Stimulated activated CD4-positive, alpha-beta T cell treated with anti-CD3 and anti-CD28 coated beads, Interleukin-1b, Interleukin-23, amount 100 ng/mL, for 24 hours (primary cell): ENCODE results near the gene TNFRSF6B.

Experiments
- DNase-seq, 4 experiments: peaks; one replicate each; pipeline ENCODE4 v3.0.0-alpha.2; 2020; ENCODE audit warnings: low read depth in 4 of 4, low spot score in 1 of 4

The TNFRSF6B gene

DNA sequence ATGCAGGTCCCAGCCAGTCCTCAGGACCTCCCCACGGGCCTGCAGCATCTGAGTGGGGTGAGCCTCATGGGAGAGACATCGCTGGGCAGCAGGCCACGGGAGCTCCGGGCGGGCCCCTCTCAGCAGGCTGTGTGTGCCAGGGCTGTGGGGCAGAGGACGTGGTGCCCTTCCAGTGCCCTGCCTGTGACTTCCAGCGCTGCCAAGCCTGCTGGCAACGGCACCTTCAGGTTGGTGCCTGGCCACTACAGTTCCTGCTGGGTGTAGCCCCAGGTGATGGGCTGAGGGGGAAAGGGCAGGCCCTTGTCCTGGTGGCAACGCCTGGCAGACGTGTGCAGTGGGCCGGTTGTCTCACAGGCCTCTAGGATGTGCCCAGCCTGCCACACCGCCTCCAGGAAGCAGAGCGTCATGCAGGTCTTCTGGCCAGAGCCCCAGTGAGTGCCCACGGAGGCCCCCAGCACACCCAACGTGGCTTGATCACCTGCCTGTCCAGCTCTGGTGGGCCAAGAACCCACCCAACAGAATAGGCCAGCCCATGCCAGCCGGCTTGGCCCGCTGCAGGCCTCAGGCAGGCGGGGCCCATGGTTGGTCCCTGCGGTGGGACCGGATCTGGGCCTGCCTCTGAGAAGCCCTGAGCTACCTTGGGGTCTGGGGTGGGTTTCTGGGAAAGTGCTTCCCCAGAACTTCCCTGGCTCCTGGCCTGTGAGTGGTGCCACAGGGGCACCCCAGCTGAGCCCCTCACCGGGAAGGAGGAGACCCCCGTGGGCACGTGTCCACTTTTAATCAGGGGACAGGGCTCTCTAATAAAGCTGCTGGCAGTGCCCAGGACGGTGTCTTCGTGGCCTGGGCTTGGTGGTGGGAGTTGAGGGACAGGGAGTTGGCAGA is 787 bp upstream of the TNFRSF6B start:
- DNase-seq, result no peak

DNA sequence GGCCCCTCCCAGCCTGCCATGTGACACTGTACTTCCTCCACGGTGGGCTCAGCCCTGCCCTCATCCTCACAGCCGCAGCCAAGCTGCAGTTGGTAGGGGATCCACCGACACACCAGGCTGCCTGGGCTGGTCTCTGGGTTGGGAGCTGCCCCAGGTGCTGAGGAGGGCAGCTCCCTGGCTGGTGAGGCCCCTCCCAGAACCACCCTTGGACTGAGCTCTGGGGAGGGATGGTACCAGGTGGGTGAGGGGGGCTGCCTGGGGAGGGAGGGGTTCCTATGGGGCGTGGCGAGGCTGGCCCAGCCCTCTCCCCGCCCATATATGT is 185 bp upstream of the TNFRSF6B start:
- DNase-seq, result no peak

DNA sequence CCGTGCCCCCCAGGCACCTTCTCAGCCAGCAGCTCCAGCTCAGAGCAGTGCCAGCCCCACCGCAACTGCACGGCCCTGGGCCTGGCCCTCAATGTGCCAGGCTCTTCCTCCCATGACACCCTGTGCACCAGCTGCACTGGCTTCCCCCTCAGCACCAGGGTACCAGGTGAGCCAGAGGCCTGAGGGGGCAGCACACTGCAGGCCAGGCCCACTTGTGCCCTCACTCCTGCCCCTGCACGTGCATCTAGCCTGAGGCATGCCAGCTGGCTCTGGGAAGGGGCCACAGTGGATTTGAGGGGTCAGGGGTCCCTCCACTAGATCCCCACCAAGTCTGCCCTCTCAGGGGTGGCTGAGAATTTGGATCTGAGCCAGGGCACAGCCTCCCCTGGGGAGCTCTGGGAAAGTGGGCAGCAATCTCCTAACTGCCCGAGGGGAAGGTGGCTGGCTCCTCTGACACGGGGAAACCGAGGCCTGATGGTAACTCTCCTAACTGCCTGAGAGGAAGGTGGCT is 960 bp downstream of the TNFRSF6B start:
- DNase-seq, result no peak

DNA sequence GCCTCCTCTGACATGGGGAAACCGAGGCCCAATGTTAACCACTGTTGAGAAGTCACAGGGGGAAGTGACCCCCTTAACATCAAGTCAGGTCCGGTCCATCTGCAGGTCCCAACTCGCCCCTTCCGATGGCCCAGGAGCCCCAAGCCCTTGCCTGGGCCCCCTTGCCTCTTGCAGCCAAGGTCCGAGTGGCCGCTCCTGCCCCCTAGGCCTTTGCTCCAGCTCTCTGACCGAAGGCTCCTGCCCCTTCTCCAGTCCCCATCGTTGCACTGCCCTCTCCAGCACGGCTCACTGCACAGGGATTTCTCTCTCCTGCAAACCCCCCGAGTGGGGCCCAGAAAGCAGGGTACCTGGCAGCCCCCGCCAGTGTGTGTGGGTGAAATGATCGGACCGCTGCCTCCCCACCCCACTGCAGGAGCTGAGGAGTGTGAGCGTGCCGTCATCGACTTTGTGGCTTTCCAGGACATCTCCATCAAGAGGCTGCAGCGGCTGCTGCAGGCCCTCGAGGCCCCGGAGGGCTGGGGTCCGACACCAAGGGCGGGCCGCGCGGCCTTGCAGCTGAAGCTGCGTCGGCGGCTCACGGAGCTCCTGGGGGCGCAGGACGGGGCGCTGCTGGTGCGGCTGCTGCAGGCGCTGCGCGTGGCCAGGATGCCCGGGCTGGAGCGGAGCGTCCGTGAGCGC is 1.6 kb downstream of the TNFRSF6B start:
- DNase-seq, result no peak

DNA sequence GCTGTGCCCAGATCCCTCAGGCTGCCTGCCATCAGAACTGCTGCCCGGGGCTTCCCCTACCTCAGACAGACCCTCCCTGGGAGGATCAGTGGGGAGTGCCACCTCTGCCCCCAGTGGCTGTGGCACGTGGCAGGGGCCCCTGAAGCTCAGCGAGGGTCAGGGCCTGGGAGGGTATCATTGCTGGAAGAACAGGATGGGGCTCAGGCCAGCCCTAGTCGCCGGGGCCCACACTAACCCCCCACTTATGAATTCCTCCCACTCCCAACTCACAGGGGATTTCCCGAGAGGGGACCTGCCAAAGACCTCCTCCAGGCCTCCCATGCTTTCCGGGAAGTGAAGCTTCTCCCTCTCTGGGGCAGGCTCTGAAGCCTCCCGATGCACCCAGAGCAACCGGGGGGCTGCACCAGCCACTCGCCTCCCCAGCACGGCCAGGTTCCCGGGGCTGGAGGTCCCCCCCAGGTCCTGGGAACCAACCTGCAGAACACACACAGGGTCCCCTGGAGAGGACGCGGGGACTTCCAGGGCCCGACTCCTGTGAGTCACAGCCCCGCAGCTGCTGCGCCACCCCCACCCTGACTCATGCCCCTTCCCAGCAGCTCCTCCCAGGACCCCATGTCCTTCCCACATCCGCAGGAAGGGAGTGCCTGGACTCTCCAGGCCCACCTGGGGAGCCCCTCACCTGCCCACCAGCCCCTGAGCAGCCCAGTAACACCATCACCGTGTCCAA is 2.5 kb downstream of the TNFRSF6B start:
- DNase-seq, result peak in 1 of 4 experiments; percentile 67

DNA sequence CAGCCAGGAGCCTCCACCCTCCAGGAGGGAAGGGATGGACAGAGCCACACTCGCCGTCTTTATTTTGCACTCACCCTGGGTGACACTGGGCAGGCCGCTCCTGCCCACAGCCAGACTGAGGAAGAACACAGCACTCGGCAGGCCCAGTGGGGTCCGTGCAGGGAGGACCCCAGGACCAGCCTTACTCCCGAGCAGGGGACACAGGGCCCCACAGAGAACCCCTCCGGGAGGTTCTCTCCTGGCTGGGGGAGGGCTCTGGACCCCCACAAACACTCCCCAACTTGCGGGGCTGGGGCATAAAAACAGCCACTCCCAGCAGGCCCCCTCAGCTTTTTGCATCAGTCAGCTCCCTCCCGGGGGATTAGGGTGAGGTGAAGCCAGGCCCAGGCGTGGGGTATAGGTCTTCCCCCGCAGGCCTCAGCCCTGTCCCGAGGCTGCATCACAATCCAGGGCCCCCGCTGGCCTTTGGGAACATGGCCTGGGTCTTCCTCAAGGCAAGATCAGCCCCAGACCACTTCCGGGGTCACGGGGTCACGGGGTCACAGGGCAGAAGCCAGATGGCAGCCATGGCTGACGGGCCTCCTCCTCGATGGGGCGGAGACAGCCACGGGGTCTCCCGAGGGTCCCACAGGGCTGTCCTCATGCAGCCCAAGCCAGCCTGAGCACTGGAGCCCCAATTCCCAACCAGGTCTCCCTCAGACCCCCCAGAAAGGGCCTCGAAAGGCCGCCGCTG is 3.2 kb downstream of the TNFRSF6B start:
- no peak for DNase-seq

DNA sequence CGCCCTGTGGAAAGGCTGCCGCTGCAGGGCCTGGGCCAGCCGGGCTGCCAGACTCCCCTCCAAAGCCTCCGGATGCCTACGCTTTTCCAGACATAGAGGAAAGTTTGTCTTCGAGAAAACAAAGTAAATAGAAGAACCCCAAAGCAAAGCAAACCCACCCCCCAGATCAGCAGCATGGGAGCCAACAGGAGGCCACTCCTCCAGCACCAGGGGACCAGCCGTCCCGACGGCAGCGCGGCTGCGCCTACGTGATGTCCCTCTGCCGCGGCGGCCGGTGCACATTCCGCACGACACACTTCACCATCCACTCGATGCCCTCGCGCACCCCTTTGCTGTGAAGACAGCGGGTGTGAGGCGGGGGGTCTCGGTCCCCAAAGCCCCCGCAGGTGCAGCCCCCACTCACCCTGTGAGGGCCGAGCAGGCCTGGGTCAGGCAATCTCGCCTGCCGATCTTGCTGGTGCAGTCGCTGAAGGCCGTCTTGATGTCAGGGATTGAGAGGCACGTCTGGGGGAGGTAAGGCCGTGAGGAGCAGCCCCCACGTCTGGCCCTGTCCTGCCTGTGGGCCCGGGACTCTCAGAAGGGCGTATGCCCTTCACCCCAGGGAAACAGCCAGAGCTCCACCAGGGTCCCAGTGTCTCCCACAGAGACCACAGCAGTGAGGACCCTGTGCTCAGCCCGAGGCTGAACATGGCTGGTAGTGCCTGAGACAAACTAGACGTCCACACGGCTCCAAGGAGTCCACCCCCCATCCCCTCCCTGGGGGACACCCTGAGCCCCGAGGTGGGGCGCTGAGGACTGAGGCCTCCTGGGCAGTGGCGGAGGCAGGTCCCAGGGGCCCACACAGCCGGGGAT is 4.0 kb downstream of the TNFRSF6B start:
- DNase-seq, result no peak

DNA sequence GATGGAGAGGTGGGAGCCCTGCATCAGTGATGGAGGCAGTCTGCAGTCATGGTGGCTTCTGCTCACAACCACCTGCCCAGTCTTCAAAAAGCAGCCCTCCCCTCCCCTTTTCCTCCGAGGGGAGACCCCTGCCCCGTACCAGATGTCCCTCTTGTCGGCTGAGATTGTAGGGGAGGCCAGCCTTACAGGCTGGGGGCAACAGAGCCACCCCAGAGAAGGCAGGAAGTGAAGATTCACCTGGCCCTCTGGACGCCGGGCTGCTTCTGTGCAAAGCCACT is 4.5 kb downstream of the TNFRSF6B start:
- DNase-seq, result no peak

DNA sequence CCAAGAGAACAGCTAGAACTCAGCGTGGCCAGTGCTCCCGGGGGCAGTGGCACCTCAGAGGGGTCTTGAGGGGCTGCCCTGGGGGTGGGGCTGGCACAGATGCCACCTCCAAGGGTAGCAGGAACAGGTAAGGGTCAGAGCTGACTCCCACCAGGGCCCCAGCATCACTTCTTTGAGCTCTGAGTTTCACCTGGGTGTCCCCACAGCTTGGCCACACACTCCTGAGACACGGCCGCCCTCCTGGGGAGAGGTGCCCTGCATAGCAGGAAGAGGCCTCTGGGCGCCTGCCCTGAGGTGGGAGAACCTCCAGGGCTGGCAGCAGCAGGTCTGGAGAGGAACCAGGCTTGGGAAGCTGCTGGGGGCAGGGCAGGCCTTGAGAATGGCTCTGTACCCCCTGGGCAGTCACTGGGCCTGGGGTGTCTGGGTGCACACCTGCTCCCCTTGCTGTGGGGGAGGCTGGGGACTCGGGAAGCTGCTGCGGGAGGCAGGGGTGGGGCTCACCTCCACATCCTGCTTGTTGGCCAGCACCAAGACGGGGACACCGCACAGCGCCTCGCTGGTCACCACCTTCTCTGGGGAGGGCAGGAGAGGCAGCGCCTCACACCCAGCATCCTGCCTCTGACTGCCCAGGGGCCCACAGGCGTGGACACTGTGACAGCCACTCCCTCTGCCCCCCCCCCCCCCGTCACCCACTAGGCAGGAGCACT is 5.0 kb downstream of the TNFRSF6B start:
- no peak for DNase-seq

DNA sequence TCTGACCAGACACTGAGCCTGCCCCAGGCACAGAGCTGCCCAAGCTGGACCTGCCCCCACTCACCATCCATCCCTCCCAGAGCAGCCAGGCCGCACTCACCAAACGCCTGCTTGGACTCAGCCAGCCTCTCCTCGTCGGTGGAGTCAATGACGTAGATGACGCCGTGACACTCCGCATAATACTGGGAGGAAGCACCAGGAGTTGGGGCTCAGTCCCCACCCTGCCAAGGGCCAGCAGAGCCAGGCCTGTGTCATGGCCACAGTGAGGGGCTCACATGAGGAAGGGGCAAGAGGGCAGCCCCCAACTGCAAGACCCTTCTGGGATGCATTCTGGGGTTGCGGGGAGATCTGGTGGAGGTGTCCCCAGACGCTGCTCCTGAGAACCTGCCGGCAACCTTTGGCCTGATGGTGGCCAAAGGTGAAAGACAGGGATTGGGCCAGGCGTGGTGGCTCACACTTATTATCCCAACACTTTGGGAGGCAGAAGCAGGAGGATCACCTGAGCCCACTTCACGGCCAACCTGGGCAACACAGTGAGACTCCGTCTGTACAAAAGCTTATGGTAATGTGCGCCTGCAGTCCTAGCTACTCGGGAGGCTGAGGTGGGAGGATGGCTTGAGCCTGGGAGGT is 5.7 kb downstream of the TNFRSF6B start:
- DNase-seq, result no peak

DNA sequence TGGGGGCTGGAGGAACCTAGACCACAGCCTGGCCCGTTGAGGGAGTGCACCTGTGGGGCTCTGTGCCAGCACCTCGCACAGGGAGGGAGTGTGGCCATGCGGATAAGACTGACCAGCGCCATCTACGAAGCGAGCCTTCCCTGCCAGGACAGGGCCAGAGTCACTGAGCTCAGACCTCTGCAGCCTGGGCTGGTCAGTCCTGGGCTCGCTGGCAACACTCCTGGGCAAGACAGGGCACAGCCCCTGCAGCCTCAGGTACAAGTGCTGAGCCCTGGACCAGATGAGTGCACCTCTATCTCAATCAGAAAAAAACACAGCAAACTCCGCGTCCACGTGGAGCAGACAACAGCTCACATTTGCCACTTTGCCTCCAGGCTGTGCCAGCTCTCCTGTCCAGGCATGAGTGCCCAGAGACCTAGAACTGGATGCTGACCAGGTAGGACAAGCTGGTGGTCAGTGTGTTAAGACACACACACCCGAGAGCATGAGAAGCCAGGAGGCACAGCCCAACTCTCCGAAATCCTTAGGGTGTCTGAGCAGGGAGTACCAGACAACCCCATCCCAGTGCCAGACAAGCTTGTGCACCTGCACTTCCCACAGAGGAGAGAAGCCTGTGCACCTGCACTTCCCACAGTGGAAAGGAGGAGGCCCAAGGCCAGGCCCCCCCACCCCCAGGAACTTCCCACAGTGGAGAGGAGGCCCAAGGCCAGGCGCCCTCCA is 6.5 kb downstream of the TNFRSF6B start:
- DNase-seq, result no peak

DNA sequence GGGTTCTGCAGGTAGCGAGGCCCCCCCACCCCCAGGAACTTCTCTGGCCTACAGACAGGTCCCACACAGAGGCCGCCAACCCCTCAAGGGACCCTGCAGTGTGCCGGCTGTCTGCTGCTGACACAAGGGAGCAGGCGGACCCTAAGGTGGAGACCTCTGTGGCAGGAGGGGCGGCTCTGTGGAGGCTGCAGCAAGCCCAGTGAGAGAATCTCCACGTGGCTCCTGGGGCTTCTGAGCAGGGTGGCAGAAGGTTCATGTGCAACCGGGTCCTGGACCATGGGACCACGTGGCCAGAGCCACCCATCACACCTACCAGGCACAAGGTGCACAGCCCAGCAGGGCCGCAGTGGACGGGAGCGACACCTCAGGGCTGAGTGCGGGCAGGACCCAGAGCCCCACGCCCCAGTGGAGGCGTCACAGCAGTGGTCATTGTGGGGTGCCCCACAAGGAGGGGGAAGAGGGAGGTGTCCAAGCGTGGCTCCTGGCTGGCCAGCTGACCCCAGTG is 7.1 kb downstream of the TNFRSF6B start:
- DNase-seq, result no peak

DNA sequence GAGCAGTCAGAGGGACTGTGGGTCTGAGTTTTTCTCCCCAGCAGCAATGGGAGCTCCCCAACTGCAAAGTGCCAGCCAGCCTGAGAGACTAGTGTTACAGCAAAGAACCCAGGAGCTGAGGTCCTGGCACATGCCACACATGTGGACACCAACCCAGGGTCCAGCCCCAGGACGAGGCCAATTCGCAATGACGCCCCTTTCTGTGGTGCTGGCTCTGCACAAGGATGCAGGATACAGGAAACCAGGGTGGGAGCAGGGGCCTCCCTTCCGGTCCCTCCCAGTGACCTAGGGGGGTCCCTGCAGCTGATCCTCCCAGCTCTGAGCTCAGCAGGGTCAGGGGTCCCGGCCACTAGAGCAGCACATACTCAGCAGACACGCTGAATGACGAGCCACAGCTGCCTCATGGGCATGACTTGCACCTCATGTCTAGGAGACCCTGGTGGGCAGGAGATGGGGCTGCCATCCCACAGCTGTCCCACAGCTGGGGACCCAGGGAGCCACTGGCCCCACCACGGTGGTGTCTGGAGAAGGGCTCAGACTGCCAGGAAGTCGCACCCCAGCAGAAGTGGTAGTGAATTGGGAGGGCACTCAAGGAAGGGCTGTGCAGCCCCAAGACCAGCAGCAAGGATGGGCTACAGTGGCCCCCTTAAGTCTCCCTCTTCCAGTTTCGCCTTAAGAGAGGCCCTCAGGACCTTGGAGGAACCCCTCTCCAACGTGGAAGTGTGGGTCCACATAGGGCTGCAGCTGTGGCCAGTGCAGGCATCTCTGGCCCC is 7.7 kb downstream of the TNFRSF6B start:
- no peak for DNase-seq

DNA sequence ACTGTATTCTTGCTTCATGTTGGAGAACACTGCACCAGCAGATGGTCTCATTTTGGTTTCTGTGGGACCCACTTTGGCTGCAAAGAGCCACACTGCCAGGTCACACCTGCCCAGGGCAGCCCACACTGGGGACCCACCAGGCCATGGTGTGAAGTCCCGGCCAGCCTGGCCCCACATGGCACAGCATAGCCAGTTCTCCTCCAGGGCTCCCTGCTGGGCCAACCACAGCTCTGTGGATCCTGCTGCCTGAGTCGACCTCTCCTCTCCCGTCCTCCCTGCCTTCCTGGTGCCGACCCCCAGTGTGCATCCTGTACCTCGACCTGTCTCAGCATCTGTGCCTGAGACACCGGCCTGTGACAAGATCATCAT is 8.3 kb downstream of the TNFRSF6B start:
- DNase-seq, result no peak

DNA sequence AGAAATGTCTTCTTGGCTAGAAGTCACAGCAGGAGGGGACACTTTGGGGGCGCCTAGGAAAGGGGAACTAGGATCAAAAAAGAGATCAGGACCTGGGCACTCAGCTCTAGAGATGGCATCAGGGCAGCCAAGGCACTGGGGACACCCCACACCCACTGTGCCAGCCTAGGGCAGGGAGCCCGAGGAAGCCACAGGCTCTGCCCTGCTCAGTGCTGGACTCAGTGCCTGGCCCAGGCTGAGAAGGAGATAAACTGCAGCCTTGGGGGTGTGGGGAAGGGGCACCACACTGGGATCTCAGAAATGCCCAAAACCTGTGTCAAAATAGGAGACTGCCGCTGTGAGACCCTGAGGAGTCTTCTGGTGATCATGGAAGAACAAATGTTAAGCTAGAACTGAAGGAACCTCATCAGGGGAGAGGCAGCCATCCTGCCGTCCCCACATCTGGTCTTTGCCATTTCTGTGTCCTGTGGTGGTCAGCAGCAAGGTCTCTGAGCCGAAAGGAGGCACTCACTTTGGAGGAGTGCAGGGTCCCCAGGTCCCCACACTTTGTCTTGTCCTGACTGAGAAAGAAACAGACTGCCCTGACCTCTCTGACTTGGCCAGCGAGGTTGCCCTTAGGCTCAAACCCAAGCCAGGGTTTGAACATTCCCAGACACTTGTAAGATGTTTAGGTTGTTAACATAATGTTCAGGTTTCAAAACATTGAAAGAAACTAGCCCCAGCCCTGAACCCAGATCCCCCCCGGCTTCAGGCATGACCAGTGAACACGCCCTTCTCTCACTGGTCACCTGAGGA is 9.0 kb downstream of the TNFRSF6B start:
- DNase-seq, result no peak

DNA sequence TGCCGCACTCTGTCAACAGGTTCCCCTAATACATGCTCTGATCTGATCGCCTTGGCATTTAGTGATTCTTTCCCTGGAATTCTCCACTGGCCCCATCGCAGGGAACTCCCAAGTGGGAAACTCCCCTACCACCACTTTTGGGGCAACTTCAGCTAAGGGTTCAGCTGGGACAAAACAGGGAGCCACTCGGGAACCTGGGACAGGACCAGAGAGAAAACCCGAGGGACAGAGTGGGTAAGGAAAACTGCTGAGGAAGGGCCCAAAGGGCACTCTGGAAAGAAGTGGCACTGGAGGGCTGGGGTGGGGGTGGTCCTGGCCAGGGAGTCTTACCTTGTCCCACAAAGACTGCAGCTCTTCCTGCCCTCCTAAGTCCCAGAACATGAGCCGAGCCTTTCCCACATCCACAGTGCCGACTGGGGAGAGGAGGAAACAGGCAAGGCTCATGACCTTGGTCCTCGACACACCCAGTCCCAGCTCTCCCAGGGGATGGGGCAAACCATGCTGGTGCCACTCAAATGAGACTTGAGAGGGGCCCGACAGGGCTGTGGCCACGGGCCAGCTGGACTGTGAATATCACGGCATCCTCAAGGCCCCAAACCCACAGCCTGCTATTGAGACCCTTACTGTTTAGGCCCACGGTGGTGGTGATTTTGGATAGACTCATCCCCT is 9.7 kb downstream of the TNFRSF6B start:
- no peak for DNase-seq
